Measurements from ENCODE around the gene NAV3.

The NAV3 gene

GRCh38 chr12:77842430-77842829 is 11.7 kb downstream of the NAV3 start:
- no peak for DNase-seq

GRCh38 chr12:77845831-77846230 is 15.1 kb downstream of the NAV3 start:
- DNase-seq, result no peak

GRCh38 chr12:77847060-77847541 is 16.4 kb downstream of the NAV3 start:
- no peak for DNase-seq

GRCh38 chr12:77847680-77848431 is 17.2 kb downstream of the NAV3 start:
- no peak for DNase-seq

- no peak for DNase-seq
These were observed 19.4 kb downstream of the NAV3 start for GRCh38 chr12:77850129-77850528.

GRCh38 chr12:77850698-77851097 is 20.0 kb downstream of the NAV3 start:
- DNase-seq, result no peak

GRCh38 chr12:77855548-77855947 is 24.9 kb downstream of the NAV3 start:
- DNase-seq, result no peak

- DNase-seq, result no peak
These were observed 30.6 kb downstream of the NAV3 start for GRCh38 chr12:77861317-77861716.

- DNase-seq, result no peak
These were observed 34.5 kb downstream of the NAV3 start for GRCh38 chr12:77865178-77865577.

GRCh38 chr12:77878901-77879300 is 48.2 kb downstream of the NAV3 start:
- DNase-seq, result no peak

GRCh38 chr12:77882709-77883108 is 52.0 kb downstream of the NAV3 start:
- DNase-seq, result no peak

GRCh38 chr12:77888611-77889010 is 57.9 kb downstream of the NAV3 start:
- no peak for DNase-seq

GRCh38 chr12:77891518-77892147 is 60.9 kb downstream of the NAV3 start:
- DNase-seq, result no peak

- DNase-seq, result no peak
These were observed 63.2 kb downstream of the NAV3 start for GRCh38 chr12:77893918-77894317.

GRCh38 chr12:77894556-77894955 is 63.9 kb downstream of the NAV3 start:
- DNase-seq, result no peak

- DNase-seq, result no peak
These were observed 65.0 kb downstream of the NAV3 start for GRCh38 chr12:77895699-77896098.

- DNase-seq, result no peak
These were observed 77.2 kb downstream of the NAV3 start for GRCh38 chr12:77907936-77908335.

- no peak for DNase-seq
These were observed 83.4 kb downstream of the NAV3 start for GRCh38 chr12:77914081-77914488.

- no peak for DNase-seq
These were observed 84.4 kb downstream of the NAV3 start for GRCh38 chr12:77915071-77915600.

GRCh38 chr12:77916276-77916675 is 85.6 kb downstream of the NAV3 start:
- no peak for DNase-seq

GRCh38 chr12:77918046-77918445 is 87.4 kb downstream of the NAV3 start:
- no peak for DNase-seq

GRCh38 chr12:77919450-77919849 is 88.8 kb downstream of the NAV3 start:
- no peak for DNase-seq

GRCh38 chr12:77923882-77924281 is 93.2 kb downstream of the NAV3 start:
- DNase-seq, result no peak

GRCh38 chr12:77924703-77925102 is 94.0 kb downstream of the NAV3 start:
- DNase-seq, result no peak
